HG03139 (cell line): ENCODE measurements around the gene GDF3.
"Not testable (repeated sequence)": the region's sequence is repeated elsewhere in the genome, so short reads cannot be mapped to it uniquely, and the experiment has no call there.

Experiments used
- ATAC-seq: cut with Tn5 transposase; IDR thresholded peaks from one replicate; pipeline ENCODE4 v1.9.1; 2021; ENCODE audit not compliant: unreplicated experiment

GDF3 gene

GRCh38 chr12:7695566-7696197, at the start of gene GDF3:
Gene GDF3, minus strand, starts transcription at chr12:7695775. Its CDS starts 47 bp downstream, at chr12:7695728.
- no peak for ATAC-seq

- no peak for ATAC-seq
Observed at GRCh38 chr12:7732993-7733392, 37.4 kb upstream of the GDF3 start.

- ATAC-seq, result no peak
Observed at GRCh38 chr12:7731486-7731885, 35.9 kb upstream of the GDF3 start.

GRCh38 chr12:7730984-7731383, 35.4 kb upstream of the GDF3 start:
- ATAC-seq, result not testable (repeated sequence)

GRCh38 chr12:7729746-7730145, 34.2 kb upstream of the GDF3 start:
- ATAC-seq, result no peak

- ATAC-seq, result no peak
Observed at GRCh38 chr12:7723926-7724325, 28.4 kb upstream of the GDF3 start.

GRCh38 chr12:7719946-7720730, 24.6 kb upstream of the GDF3 start:
- no peak for ATAC-seq

GRCh38 chr12:7716381-7716780, 20.8 kb upstream of the GDF3 start:
- ATAC-seq, result no peak

- no peak for ATAC-seq
Observed at GRCh38 chr12:7712841-7713442, 17.4 kb upstream of the GDF3 start.

- ATAC-seq, result no peak
Observed at GRCh38 chr12:7711133-7711532, 15.6 kb upstream of the GDF3 start, which contains the start of gene DPPA3. Gene DPPA3, plus strand, starts transcription at chr12:7711433. Its CDS starts 138 bp downstream, at chr12:7711571.

GRCh38 chr12:7709969-7710675, 14.5 kb upstream of the GDF3 start:
- no peak for ATAC-seq

- ATAC-seq, result no peak
Observed at GRCh38 chr12:7705846-7706245, 10.3 kb upstream of the GDF3 start.

- ATAC-seq, result no peak
Observed at GRCh38 chr12:7695237-7695560, 376 bp downstream of the GDF3 start.

- ATAC-seq, result no peak
Observed at GRCh38 chr12:7694556-7695236, 879 bp downstream of the GDF3 start.

- no peak for ATAC-seq
Observed at GRCh38 chr12:7693793-7694192, 1.8 kb downstream of the GDF3 start.

- ATAC-seq, result no peak
Observed at GRCh38 chr12:7681535-7681934, 14.0 kb downstream of the GDF3 start.

GRCh38 chr12:7679251-7680045, 16.1 kb downstream of the GDF3 start:
- no peak for ATAC-seq

GRCh38 chr12:7678744-7679143, 16.8 kb downstream of the GDF3 start:
- no peak for ATAC-seq

GRCh38 chr12:7677432-7677888, 18.1 kb downstream of the GDF3 start:
- ATAC-seq, result not testable (repeated sequence)

GRCh38 chr12:7675455-7675854, 20.1 kb downstream of the GDF3 start:
- not testable (repeated sequence) for ATAC-seq
